NCI-H446 (cell line): ENCODE results near the gene CSHL1.
"Not testable (repeated sequence)": the region's sequence is repeated elsewhere in the genome, so short reads cannot be mapped to it uniquely, and the experiment has no call there.

Experiments
- DNase-seq, 2 experiments: peaks; one replicate each; lab custom pipeline; 2025; lab: John Stamatoyannopoulos, UW

CSHL1 gene

DNA sequence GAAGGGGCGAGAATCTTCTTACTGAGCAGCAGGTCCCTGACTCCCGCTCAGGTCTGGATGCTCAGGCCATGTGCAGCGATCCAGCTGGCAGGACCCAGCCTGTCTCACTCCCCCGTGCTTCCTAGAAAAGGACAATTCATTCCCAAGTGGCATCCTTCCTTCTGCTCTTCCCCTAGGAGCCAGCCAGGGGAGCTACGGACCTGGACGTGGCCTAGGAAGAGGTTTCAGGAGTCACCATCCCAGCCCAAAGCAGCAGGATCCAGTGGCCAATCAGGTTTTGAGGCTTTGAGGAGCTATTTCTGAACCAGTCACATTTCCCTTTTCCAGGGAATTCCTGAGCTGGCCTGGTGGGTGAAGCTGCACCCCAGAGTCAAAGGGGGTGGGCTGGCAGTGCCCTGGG is 28.8 kb upstream of the CSHL1 start:
- DNase-seq, result no peak

DNA sequence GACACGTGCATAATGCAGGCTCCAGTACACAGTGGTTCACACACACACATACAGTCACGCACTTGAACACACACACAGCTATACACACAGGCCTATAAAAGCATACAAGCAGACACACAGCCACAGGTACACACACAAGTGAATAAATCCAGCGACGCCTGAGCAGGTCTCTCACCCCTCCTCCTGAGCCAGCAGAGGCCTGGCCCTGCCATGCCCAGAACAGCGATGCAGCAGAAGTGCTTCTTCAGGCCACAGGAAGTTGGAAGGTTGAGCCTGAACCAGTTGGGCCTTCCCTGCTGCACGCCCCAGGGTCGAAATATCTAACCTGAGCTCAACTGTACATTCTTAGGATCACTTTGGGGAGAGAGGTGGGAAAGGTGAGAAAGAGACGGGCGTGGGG is 28.3 kb upstream of the CSHL1 start:
- no peak for DNase-seq

DNA sequence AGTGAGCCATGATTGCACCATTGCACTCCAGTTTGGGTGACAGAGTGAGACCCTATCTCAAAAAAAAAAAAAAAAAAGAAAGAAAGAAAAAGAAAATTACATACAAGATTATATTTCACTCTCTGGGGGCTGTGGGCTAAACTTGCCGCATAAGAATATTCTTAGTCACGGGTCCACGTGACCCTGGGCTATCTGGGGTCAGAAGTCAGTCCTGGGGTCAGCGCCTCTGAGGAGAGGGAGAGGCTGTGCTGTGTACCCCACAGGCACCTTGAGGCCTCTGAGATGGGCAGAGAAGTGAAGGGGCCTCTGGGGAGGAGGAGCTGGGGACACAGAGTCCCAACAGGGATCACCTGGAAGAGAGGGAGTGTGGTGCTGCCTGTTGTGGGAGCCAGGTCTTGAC is 26.9 kb upstream of the CSHL1 start:
- DNase-seq, result no peak

DNA sequence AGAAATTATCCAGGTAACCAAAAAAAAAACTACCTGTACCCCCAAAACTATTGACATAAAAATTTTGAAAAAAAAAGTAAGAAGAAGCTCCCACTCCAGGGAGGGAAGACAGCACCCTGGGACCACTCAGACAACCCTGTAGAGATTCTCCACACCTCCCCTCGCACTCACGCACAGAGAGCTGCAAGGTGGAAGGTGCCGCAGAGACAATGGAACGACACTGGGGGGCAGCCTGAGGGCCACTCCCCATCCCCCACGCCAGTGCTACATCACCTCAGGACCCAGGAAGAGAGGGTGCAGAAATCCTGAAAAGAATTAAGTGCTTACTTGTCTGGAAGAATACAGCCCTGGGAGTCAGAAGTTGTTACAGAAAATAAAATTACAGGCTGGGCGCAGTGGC is 26.3 kb upstream of the CSHL1 start:
- no peak for DNase-seq

DNA sequence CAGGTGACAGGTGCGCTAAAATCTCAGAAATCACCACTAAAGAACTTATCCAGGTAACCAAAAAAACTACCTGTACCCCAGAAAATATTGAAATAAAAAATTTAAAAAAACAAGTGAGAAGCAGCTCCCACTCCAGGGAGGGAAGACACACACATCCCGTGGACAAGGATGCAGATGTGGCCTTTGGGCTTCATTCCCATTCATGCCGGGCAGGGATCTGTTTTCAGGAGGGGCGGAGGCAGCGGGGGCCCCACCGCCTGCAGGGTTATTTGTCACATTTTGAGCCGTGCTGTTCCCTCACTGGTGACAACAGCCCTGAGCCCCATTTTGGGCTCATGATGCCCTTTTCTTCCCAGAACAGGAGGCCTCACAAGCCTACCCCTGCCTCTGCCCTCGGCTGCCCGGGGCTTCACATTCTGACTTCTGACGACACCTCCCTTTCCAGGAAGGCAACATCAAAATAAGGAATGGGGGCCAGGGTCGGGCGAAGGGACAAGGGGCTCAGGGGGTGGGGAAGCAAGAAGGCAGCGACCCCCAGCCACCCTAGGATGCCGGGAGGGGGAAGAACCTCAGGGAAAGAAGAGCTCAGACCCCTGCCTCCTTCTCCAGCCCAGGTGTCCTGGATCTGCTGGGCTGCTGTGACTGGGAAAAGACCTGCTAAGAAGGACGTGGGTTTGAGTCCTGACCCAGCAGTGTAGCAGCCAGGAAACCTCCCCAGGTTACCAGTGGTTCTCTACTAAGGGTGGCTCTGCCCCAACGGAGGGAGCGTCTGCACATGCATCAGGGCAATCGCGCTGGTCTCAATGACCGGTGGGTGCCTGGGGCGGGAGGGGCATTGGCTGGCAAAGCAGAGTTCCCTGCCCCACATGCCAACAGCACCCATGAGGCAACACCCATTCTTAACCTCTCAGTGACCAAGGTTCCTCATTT is 23.4 kb upstream of the CSHL1 start:
- no peak for DNase-seq

DNA sequence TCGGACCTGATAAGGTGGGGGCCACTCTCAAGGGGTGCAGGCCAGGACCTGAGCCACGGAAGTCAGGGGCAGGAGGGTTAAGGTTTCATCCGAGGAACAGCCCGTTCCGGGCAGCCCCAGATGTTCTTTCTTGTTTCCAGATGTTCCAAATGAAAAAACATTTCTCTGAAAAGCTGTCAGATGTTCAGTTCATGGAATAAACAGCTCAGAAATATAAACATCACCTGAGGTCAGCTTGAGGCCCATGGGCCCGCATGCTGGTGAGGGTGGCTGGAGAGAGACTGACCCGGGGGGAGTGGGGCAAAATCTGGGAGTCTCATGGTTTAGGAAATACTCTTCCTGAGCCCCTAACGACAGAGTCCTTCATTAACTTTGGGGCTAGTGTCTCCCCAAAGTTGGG is 22.5 kb upstream of the CSHL1 start:
- no peak for DNase-seq

DNA sequence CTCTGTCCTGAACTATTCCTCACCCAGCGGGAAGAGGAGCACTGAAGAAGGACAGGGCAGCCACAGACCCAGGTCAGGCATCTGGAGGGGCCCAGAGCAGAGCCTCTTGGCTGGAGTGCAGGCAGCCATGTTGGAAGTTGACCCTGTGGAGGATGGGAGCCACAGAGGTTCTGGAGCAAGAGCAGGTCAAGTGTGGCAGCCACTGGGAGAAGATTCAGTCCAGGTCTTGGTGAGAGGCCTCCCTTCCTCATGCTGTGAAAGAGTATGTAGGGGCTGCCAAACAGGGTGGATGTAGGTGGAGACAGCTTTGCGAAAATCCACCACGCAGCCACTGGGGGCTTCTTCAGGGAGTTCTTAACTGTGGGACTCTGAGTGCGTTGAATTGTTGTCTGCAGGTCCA is 21.7 kb upstream of the CSHL1 start:
- no peak for DNase-seq

DNA sequence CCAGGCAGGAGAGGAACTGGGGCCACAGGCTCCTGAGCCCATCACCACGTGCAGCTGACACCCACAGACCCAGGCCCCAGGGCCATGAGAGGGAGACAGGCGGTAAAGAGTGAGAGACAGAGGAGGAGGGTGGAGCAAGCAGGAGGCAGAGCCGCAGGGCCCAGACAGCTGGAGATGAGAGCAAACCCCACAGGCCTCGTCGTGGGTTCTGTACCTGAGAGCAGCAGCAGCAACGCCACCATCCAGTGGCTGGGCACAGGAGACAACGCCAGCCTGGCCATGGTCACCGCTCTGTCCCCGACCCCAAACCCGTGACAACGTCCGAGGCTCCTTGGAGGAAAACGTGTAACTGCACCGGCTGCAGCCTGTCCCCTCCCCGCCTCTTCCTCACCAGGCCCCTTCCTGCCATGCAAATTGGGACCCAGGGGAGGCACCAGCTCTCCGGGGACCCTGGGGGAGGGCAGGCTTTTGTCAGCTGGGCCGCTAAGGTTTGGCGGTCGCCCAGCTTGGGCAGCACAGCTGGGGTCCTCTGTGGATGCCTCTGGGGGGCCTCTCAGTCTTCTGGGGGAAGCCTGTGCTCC is 21.0 kb upstream of the CSHL1 start, which contains the start of gene CD79B:
CD79B (minus strand) TSS at position 351 of the 581 bp plus-strand sequence; CDS start at position 281, 70 bp downstream.
- no peak for DNase-seq

DNA sequence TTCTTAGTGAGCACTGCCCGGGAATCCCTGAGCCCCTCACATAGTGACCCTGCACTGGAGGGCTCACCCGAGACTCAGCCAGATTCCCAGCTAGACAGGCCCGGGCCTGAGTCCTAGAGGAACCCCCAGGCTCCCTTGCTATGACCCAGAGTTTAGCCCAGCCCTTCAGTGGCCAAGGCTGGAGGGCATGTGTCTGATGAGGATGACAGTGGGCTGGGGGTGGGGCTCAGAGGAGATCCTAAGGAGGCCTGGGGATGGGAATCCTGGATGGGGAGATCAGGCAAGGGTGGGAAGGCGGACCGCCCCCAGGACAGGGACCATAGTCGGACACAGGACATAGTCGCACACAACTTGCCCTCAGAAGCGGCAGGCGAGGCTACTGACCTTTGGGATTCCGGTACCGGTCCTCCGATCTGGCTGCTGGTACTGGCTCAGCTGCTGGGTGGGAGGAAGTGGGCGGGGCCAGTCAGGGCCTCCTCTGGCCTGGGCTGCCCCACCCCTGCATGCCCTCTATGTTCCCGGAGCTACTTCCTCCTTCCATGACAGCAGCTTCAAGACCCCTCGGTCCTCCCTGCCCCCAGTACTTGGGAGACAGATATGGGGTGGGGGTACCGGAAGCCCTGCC is 20.0 kb upstream of the CSHL1 start:
- DNase-seq, result no peak

DNA sequence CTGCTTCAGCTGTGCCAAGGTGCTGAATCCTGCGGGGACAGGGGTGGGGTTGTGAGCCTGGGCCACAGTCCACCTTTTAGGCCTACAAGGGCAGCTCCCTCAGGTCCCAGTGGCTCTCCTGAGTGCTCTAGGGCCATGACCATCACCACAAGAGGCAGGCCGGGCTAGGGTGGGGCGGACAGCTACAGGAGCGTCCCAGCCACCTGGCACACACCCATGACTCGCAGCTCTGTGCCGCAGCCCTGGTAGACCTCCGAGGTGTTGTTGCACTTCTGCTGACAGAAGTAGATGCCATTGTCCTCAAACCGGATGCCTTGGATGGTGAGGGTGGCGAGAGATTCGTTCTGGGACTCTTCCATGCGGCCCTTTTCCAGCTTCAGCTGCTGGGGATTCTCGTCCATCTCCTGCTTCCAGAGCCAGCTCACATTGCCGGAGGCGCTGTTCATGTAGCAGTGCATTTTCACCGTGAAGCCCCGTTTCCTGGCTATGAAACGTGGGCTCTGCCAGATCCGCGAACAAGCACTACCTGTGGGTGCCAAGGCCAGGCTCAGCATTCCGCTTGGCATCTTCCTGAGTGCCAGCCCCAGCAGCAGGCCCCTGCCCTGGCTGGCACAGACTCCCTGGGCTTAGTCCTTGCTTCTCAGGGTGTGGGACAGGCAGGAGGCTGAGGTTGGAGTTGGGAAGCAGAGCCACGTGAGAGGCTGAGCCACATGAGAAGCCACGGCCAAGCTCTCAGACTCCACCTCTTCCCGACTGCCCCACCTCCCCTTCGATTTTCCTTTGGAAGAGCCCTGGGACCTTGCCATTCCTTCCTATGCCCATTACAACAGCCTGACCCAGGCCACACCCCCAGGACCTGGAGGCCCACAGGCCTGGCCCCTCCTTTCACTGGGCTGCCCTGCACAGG is 19.1 kb upstream of the CSHL1 start:
- DNase-seq, result no peak

DNA sequence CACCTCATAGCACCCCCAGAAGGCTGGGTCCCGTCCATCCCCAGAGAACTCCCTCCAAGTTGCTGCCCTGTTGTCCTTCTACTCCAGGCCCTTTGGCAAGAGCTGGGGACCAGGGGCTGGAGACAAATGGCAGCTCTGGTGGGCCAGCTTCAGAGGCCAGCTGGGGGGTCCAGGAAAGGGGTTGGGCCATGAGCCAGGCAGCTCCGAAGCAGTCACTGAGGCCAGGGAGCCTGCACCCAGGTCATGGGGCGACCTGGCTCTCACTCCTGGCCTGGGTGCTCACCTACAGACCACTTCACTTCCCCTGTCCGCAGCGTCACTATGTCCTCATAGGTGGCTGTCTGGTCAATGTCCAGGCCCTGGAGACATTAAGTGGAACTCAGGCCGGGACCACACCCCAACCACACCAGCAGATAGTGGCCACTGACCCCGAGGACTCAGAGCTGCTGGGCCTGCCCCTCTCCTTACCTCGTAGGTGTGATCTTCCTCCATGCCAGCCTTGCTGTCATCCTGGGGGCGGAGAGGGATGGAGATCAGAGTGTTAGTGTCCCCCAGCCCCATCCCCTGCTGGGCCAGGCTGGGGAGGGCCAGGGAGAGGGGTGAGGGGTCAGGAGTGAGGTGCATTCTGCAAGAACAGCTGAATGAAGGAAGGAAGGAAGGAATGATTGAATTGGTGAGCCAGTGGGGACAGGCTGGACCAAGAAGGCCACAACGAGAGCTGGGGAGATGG is 18.1 kb upstream of the CSHL1 start:
- no peak for DNase-seq

DNA sequence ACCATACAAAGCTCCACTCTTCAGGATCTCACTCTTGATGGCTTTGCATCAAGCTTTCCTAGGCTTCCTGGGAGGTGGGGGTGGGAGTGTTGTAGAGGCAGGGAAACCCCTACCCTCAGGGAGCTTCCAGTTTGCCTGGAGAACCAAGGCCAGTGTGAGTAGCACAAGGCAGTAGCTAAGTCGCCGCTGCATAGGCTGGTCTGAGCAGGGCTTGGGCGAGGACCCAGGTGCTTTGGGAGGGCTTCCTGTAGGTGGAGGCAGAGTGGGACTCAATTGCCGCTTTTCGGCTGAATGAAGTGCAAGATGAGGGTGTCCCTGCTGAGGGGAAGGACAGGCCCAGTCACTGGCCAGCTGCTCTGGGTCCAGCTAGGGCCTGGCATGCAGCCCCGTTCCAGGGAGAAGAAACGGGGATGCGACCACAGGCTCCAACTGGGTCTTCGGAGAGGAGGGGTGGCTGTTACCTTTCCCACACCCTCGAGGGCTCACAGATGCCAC is 17.2 kb upstream of the CSHL1 start:
- no peak for DNase-seq

DNA sequence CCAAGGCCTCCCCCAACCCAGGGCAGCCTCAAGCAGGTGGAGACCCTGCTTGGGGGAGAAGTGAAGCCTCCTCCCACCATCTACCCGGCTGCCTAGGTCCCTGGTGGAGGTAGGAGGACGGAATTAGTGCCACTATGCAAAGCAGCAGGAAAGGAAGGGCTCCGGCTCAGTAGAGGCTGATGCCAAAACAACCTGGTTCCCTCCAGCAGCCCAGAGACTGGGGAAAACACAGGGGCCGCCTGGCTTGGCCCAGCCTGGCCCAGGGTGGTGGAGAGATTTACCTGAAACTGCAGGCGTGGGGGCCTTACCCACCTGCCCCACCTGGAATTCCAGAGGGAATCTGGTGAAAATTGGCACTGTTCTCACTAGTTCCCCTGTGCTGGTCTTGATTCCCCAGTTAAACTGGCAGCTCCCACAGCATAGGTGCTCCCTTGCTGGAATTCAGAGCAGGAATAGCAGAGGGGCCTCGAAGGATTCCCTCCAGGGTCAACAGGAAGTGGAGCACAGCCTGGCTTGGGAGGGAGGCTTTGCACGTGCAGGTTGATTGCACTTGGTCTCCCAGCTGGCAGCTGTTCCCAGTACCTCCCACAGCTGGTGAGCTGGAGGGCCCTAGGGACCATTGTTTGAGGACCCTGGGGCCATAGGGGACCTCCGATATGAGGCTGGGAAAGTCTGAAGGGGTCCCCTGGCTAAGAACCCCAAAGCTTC is 16.6 kb upstream of the CSHL1 start:
- DNase-seq, result no peak

DNA sequence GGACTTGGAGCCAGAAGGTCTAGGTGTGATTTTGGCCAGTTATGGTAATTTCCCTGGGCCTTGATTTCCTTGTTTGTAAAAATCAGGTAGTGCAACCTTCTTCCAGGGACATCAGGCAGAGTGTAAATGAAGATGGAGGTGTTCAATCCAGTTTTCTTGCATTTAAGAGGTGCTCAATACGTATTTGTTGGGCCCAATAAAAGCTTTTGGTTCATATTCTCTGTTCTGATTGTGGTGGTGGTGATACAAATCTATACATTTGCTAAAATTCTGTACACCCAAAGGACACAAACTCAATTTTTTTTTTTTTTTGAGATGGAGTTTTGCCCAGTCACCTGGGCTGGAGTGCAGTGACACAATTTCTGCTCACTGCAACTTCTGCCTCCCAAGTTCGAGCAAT is 15.1 kb upstream of the CSHL1 start:
- DNase-seq, result no peak

DNA sequence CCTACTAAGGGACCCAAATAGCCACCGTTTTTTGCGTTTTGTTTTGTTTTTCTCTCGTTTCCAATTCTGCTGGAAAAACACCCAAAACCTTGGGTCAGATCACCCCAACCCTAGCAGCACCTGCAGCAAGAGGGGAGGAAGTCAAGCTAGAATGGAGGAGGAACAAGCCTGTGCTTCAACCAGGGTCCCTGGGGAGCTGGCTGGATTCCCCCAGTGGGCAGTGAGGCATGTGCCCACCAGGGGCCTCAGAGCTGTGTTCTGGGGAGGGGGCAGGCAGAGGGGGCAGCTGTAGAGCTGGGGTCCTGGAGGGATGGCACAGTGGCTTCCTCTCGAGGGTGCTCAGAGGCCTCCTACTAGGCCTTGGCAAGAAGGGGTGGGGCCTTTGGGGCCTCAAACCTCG is 14.6 kb upstream of the CSHL1 start:
- no peak for DNase-seq

DNA sequence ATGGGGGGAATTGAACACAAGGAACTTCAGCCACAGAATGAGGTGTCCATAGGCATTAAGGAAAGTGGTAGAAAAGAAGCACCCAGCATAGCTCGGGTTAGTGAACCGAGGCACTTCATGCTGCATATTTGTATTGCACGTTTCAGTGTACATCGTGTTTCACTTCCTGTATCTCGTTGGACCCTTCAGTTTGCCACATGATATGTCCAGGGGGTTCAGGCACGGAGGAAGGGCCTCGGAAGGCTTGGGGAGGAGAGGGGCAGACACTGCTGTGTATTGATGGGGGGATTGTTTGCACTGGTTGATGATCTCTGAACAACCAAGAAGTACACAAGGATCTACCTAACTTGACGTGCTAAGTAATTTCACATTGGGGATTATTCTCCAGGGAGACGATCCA is 11.3 kb upstream of the CSHL1 start:
- not testable (repeated sequence) for DNase-seq

DNA sequence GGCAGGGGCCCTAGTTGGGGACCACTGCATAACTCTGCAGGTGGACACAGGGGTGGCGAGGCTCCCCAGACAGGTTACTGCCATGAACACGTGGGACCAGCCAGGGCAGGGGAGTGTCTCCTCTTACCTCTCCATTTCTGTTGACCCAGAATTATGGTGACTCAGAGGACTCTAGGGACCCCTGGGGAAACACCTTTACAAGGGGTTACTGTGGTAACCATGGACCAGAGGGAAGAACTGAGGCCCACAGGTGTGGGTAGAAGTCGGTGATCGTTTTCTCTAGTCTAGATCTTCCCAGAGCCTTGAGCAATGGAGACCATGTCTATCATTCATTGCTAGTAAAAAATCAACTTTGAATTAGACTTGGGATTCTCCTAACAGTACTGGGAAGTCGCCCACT is 9.7 kb upstream of the CSHL1 start:
- DNase-seq, result not testable (repeated sequence)

DNA sequence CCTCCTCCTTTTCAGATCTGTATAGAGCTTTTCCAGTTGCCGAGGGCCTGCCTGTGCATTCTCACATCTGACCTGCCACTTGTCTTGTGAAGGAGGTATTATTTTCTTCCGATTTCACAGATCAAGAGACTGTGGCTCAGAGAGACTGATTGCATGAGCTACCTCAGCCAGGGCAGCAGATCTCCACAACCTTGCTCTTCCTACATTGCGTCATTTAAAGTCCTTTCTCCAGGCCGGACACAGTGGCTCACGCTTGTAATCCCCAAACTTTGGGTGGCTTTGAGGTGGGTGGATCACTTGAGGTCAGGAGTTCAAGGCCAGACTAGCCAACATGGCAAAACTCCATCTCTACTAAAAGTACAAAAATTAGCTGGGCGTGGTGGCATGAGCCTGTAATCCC is 9.0 kb upstream of the CSHL1 start:
- not testable (repeated sequence) for DNase-seq

DNA sequence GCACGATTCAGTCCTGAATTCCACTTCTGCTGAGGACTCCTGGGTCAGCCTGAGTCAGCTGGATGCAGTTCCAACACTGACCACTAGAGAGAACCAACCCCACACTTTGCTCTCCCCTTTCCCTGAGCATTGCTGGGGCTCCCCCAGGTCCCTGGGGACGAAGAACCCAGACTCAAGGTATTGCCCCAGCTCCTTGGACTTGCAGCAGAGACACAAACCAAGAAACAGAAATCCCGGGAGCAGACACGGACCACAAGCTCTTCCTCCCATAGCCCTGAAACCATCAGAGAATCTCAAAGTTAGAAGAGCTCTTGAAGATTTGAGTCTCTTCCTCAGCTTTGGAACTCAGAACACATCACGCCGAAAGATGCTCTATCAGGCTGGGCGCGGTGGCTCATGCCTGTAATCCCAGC is 8.3 kb upstream of the CSHL1 start:
- peak; percentile 9 to 53 for DNase-seq

DNA sequence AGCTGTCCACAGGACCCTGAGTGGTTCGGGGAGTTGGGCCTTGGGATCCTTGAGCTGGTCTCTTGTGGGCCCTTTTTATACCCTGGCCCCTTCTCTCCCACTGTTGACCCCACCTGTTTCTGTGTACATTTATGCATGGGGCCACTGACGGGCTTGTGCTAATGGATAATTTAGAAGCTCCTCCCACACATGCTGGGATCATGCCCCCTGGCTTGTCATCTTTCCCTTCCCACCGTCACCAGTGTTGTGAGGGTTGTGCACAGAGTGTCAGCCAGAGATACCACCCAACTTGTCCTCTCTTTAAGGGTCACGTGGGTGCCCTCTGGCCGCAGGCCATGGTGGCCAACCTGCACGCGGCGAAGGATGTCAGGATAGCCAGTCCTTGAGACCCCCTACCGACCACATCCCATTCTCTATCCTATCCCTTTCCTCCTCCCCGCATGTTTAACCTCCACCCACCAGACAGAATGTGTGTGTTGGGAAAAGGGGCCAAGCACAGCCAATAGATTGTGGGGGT is 7.8 kb upstream of the CSHL1 start, which contains the start of gene GH1:
GH1 (minus strand) TSS at position 51 of the 517 bp plus-strand sequence. CDS start 63 bp downstream, outside the sequence.
- DNase-seq, result not testable (repeated sequence)
